ENCODE results near the gene C3orf18.

GRCh38 chr3:50600141-50600753, 32.7 kb upstream of the C3orf18 start:
- TF ChIP-seq, protein P1, sequence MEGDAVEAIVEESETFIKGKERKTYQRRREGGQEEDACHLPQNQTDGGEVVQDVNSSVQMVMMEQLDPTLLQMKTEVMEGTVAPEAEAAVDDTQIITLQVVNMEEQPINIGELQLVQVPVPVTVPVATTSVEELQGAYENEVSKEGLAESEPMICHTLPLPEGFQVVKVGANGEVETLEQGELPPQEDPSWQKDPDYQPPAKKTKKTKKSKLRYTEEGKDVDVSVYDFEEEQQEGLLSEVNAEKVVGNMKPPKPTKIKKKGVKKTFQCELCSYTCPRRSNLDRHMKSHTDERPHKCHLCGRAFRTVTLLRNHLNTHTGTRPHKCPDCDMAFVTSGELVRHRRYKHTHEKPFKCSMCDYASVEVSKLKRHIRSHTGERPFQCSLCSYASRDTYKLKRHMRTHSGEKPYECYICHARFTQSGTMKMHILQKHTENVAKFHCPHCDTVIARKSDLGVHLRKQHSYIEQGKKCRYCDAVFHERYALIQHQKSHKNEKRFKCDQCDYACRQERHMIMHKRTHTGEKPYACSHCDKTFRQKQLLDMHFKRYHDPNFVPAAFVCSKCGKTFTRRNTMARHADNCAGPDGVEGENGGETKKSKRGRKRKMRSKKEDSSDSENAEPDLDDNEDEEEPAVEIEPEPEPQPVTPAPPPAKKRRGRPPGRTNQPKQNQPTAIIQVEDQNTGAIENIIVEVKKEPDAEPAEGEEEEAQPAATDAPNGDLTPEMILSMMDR (conservative IDR thresholded peaks at IDR 0.05; ENCODE audit: low read depth in 2 of 2): no peak
- TF ChIP-seq ETS1 (IDR thresholded peaks at IDR 0.05) (no peak), EZH2 (IDR thresholded peaks at IDR 0.05; ENCODE audit: low read depth, unreplicated experiment) (no peak)

Data from GM23338 (cell line).